NCI-H2081 (cell line): ENCODE data around the gene CEP250.
"Not testable (repeated sequence)": the region's sequence is repeated elsewhere in the genome, so short reads cannot be mapped to it uniquely, and the experiment has no call there.

Experiments
- DNase-seq, 2 experiments: peaks; one replicate each; lab custom pipeline; 2025; lab: John Stamatoyannopoulos, UW

The CEP250 gene, protein sequence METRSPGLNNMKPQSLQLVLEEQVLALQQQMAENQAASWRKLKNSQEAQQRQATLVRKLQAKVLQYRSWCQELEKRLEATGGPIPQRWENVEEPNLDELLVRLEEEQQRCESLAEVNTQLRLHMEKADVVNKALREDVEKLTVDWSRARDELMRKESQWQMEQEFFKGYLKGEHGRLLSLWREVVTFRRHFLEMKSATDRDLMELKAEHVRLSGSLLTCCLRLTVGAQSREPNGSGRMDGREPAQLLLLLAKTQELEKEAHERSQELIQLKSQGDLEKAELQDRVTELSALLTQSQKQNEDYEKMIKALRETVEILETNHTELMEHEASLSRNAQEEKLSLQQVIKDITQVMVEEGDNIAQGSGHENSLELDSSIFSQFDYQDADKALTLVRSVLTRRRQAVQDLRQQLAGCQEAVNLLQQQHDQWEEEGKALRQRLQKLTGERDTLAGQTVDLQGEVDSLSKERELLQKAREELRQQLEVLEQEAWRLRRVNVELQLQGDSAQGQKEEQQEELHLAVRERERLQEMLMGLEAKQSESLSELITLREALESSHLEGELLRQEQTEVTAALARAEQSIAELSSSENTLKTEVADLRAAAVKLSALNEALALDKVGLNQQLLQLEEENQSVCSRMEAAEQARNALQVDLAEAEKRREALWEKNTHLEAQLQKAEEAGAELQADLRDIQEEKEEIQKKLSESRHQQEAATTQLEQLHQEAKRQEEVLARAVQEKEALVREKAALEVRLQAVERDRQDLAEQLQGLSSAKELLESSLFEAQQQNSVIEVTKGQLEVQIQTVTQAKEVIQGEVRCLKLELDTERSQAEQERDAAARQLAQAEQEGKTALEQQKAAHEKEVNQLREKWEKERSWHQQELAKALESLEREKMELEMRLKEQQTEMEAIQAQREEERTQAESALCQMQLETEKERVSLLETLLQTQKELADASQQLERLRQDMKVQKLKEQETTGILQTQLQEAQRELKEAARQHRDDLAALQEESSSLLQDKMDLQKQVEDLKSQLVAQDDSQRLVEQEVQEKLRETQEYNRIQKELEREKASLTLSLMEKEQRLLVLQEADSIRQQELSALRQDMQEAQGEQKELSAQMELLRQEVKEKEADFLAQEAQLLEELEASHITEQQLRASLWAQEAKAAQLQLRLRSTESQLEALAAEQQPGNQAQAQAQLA (N-terminal part only)

GRCh38 chr20:35454881-35455609, at the start of gene CEP250:
Gene CEP250, plus strand, starts transcription at chr20:35455598. Its CDS starts 6,770 bp downstream, at chr20:35462368.
- peak; percentile 97 for DNase-seq

DNA sequence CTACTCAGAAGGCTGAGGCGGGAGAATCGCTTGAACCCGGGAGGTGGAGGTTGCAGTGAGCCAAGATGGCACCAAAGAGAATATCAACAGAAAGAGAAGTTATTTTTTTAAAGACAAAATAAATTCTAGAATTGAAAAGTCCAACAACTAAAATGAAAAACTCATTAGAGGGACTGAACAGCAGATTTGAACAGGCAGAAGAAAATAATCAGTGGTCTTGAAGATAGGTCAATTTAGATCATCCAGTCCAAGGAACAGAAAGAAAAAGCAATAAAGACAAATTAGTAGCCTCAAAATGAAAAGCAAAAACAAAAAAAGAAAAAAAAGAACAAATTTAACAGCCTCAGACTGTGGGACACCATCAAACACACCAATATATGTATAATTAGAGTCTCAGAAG, 49.6 kb upstream of the CEP250 start:
- DNase-seq = no peak

DNA sequence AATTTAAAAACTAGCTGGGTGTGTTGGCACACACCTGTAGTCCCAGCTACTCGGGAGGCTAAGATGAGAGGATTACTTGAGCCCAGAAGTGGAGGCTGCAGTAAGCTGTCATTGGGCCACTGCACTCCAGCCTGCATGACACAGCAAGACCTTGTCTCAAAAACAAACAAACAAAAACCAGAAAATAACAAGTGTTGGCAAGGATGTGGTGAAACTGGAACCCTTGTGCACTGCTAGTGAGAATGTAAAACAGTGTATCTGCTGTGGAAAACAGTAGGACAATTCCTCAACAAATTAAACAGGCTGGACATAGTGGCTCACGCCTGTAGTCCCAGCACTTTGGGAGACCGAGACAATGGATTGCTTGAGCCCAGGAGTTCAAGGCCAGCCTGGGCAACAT, 47.1 kb upstream of the CEP250 start:
- no peak for DNase-seq

DNA sequence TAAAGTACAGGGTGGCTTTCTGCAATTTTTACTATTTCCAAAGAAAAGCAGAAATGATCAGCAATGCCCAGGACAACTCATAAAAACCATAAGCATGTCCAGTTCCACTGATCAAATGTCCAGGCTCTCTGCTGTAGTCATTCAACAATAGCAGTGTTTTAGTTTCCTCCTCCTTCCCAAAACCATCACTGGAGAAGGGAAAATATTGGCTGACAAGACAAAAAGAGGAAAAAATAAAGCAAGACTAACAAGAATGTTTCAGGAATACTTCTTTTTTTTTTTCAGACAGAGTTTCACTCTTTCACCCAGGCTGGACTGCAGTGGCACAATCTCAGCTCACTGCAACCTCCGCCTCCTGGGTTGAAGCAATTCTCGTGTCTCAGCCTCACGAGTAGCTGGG, 45.9 kb upstream of the CEP250 start:
- DNase-seq = no peak

DNA sequence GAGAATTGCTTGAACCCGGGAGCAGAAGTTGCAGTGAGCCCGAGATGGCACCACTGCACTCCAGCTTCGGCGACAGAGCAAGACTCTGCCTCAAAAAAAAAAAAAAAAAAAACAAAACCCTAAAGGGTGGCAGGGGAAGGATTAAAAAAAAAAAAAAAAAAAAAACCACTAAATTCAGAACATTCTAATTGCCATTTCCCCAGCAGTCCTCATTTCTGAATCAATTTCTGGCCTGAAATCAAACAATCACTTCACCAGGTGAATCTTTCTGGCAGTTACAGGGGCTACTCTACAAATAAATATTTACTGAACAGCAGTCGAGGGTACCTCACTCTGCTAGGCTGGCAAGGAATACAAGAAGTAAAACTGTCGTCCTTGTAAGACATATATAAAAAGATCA, 44.8 kb upstream of the CEP250 start:
- DNase-seq = no peak

- DNase-seq = no peak
Measured at GRCh38 chr20:35421322-35421721, 34.1 kb upstream of the CEP250 start.

- DNase-seq = no peak
Measured at GRCh38 chr20:35431621-35432429, 23.6 kb upstream of the CEP250 start.

- no peak for DNase-seq
Measured at GRCh38 chr20:35432430-35432735, 23.0 kb upstream of the CEP250 start.

DNA sequence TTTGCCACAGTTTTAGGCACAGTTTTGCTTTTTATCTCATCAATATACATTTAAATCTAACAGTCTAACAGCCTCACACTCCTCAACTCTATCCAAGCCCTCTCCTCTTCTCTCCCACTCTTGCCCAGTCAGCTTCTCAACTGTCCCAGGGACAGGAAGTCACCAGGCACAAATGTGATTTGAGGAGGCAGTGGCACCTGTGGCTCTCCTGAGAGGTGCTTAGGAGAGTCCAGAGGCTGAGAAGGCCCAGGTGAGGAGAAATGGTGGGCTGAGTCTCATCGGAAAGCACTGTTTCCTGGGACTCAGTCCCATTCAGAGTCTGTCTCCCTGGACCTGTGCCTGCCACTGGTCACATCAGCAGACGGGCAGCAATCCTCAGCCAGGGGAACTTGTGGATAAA, 22.1 kb upstream of the CEP250 start:
- DNase-seq = no peak

- DNase-seq = no peak
Measured at GRCh38 chr20:35434085-35435005, 21.1 kb upstream of the CEP250 start.

DNA sequence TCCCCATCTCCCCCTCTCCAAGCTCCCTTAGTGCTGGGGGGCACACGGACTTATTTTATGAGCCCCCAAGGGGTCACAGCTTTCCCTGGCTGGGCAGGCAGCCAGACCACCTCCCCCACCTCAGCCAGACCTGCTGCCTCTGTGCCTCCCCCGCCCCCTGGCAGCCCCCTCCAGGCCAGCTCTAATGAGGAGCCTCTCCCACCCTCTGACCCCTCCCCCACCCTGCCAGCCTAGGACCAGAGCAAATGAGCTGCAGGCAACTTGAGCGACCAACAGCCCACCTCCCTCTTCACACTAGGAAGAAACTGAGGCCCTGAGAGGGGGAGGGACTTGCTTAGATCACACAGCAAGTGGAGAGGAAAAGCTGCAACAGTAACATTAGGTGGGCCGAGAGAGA, 19.2 kb upstream of the CEP250 start:
- DNase-seq = no peak

- no peak for DNase-seq
Measured at GRCh38 chr20:35437599-35437998, 17.8 kb upstream of the CEP250 start.

DNA sequence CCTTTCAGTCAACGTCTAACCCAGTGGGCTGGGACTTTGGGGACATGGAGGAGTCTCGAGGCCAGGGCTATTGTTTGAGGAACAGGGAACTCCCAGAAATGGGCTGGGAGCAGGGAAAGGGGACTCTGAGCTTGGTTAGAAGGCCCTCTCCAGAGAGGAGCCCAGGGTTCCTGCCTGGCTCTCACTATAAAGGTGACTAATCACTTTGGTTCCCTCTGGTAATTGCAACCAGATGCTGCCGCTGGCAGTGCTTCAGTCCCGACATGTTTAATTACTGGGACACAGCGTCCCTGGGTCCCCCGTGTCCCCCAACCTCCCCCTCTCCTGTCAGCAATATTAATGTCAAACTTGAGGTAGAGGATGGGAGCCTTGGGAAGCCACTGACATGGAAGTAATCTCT, 12.4 kb upstream of the CEP250 start:
- DNase-seq = no peak

DNA sequence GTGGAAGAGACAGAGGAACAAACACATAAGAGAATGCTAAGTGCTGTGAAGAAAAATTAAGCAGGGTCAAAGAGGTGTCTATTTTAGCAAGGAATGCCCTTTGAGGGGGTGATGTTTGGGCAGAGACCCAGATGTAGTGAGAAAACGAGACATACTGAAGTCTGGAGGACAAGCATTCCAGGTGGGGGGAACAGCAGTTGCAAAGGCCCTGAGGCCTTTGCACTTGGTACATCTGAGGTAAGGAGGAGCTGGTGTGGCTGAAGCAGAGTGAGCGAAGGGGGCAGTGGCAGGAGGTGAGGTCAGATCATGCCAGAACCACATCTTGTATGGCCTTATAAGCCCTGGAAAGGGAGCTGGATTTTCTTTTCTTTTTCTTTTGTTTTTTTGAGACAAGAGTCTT, 11.2 kb upstream of the CEP250 start:
- no peak for DNase-seq

GRCh38 chr20:35446356-35447078, 8.9 kb upstream of the CEP250 start:
- no peak for DNase-seq

DNA sequence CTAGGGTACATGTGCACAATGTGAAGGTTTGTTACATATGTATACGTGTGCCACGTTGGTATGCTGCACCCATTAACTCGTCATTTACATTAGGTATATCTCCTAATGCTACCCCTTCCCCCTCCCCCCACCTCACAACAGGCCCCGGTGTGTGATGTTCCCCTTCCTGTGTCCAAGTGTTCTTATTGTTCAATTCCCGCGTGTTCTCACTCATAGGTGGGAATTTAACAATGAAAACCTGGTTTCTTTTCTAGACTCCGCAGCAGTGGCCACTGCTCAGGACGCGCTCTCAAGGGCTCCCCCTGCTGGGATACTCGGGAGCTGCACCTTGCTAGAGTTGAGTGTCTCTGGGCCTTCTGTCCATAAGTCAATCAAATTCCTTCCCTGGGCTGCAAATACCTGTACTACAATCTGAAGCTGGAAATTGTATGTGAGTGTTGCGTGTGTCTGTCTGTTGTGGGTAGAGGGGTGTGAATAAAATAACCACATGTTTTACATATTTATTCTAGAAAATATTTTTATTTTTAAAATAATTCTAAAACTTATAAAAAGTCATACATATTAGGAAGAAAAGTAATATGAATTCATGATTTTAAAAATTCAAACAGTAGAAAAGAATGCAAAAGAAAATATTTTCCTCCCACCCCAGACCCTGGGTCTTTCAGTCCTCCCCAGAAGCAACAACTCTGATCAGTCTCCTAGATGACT, 8.2 kb upstream of the CEP250 start:
- DNase-seq = peak; percentile 84 to 88

DNA sequence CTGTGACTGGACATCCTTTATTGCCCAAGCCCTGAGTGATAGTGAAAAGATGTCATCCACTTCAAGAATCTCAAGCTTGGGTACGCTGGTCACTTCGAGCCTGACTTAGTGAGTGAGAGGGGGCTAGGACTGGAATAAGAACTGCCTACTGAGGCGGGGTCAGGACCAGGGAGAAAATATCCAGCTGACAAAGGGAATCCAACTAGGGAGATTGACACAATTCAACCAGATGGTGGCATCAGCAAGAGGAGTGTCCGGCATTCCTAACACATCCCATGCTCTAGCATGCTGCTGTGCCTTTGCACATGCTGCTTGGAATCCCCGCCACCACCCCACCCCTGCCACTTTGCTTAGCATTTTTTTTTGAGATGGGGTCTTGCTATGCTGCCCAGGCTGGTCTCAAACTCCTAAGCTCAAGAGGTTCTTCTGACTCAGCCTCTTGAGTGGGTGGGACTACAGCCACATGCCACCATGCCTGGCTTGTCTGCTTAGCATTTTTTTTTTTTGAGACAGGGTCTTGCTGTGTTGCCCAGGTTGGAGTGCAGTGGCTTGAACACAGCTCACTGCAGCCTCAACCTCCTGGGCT, 6.5 kb upstream of the CEP250 start:
- DNase-seq = no peak

GRCh38 chr20:35449855-35450254, 5.5 kb upstream of the CEP250 start:
- DNase-seq = not testable (repeated sequence)
